CD8-positive, alpha-beta memory T cell (primary cell): Measurements from ENCODE around the gene TBC1D9B. TPM values are rescaled to one million over a fixed set of nuclear protein-coding genes. Genes with fewer than 3 reads are reported as not detected.
A peak's percentile ranks its signal among the peaks of the same experiment; 100 is the strongest.
"Not testable (repeated sequence)": the region's sequence is repeated elsewhere in the genome, so short reads cannot be mapped to it uniquely, and the experiment has no call there.

Experiments used
- CTCF ChIA-PET: fragments of 350-600 bp; sonication (Branson Sonifier 250); formaldehyde crosslinking; loops from one replicate; lab custom pipeline; 2021; ENCODE audit warnings: antibody characterized with exemption; lab: Charles Lee
- POLR2A ChIA-PET: fragments of 350-600 bp; sonication (Branson Sonifier 250); formaldehyde crosslinking; loops from one replicate; lab custom pipeline; 2021; ENCODE audit warnings: antibody characterized with exemption; lab: Charles Lee
- DNase-seq, 5 donors: peaks; one replicate each; pipeline versions ENCODE4 v3.0.0 to v3.0.0-alpha.2; 2020 to 2022; ENCODE audit warnings: mixed read lengths in 1 of 5
- H3K27ac ChIP-seq: one replicate; pipeline ENCODE4 v1.7.0; 2013; ENCODE audit warnings: low read depth, mild to moderate bottlenecking, low read length, moderate library complexity
- H3K27me3 ChIP-seq: 2 replicates; pipeline ENCODE4 v1.7.0; 2013; ENCODE audit warnings: low read length, mild to moderate bottlenecking; ENCODE audit not compliant: insufficient read depth, poor library complexity, severe bottlenecking
- H3K36me3 ChIP-seq: 2 replicates; pipeline ENCODE4 v1.7.0; 2013; ENCODE audit warnings: mild to moderate bottlenecking, low read length, moderate library complexity; ENCODE audit not compliant: insufficient read depth
- H3K4me1 ChIP-seq: 2 replicates; pipeline ENCODE4 v1.7.0; 2013; ENCODE audit warnings: mild to moderate bottlenecking, low read length, moderate library complexity; ENCODE audit not compliant: insufficient read depth
- H3K4me3 ChIP-seq: 2 replicates; pipeline ENCODE4 v1.7.0; 2013; ENCODE audit warnings: mild to moderate bottlenecking, low read length
- H3K9me3 ChIP-seq: 2 replicates; pipeline ENCODE4 v1.7.0; 2013; ENCODE audit warnings: mild to moderate bottlenecking, low read length
- H3K27ac Mint-ChIP-seq, 8 donors: one replicate each; pipeline ENCODE4 v1.8.0; 2020 to 2021; ENCODE audit warnings: mixed read lengths in 8 of 8, mild to moderate bottlenecking in 6 of 8, inconsistent platforms in 3 of 8, moderate library complexity in 3 of 8
- H3K27me3 Mint-ChIP-seq, 2 donors: one replicate each; pipeline ENCODE4 v1.8.0; 2020 to 2021; ENCODE audit warnings: mixed read lengths in 2 of 2, mild to moderate bottlenecking in 1 of 2, moderate library complexity in 1 of 2
- H3K36me3 Mint-ChIP-seq, 3 donors: one replicate each; pipeline ENCODE4 v1.8.0; 2020 to 2021; ENCODE audit warnings: mixed read lengths in 3 of 3, inconsistent platforms in 1 of 3, mild to moderate bottlenecking in 1 of 3
- H3K4me1 Mint-ChIP-seq, 3 donors: one replicate each; pipeline ENCODE4 v1.8.0; 2020 to 2021; ENCODE audit warnings: mixed read lengths in 3 of 3, inconsistent platforms in 1 of 3, mild to moderate bottlenecking in 1 of 3
- H3K4me3 Mint-ChIP-seq, 7 donors: one replicate each; pipeline ENCODE4 v1.8.0; 2020 to 2021; ENCODE audit warnings: mixed read lengths in 7 of 7, mild to moderate bottlenecking in 6 of 7, moderate library complexity in 4 of 7, inconsistent platforms in 2 of 7
- H3K9me3 Mint-ChIP-seq, 5 donors: one replicate each; pipeline ENCODE4 v1.8.0; 2020 to 2022; ENCODE audit warnings: mixed read lengths in 5 of 5, mild to moderate bottlenecking in 3 of 5, moderate library complexity in 2 of 5, inconsistent platforms in 1 of 5
- polyA plus RNA-seq: library from polyadenylated mRNA; unstranded; fragments of 300-500 nt; fragmentation: Illumina TruSeq; gene quantifications from one replicate; pipeline ENCODE4 v1.2.3, GENCODE V29; 2021
- total RNA-seq, 2 experiments: library from RNA; stranded (reverse); gene quantifications; one replicate each; pipeline ENCODE4 v1.2.3, GENCODE V29; 2021

TBC1D9B gene
- total and polyA plus RNA-seq, 3 experiments from 2014 or later = 43.9 to 74.8 (median 73.7) TPM

DNA sequence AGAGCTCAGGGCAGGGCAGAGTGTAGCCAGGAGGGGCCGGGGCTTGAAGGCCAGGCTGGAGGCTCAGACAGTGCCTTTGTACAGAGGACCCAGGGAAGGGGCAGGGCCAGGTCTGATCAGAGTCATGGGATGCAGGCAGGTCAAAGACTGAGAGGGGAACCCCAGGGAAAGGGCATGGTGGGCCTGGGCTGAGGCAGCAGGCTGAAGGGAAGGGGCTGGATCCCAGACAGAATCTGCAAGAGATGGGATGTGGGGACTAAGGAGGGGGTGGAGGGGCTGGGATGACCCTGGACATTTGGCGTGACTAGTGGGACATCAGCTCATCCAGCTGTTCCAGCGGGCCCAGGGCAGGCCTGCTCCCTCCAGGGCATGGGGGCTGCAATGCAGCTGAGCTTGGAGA, 33.6 kb downstream of the TBC1D9B start:
- H3K27ac Mint-ChIP-seq = no peak overlapping the region
- CTCF ChIA-PET = no interaction called here

GRCh38 chr5:179873588-179874110, 34.0 kb downstream of the TBC1D9B start:
- no peaks in the 10 kb centered on the region for H3K27me3 ChIP-seq
- H3K4me1 Mint-ChIP-seq = no peaks in the 10 kb centered on the region
- H3K9me3 ChIP-seq = no peaks in the 10 kb centered on the region
- H3K27ac Mint-ChIP-seq = no peak overlapping the region
- H3K27me3 Mint-ChIP-seq = no peaks in the 10 kb centered on the region
- ChIA-PET CTCF (no interaction called here), POLR2A (no interaction called here)
- H3K9me3 Mint-ChIP-seq = no peaks in the 10 kb centered on the region
- H3K36me3 ChIP-seq = peaks cover 3% of the 10 kb centered on the region
- no peak overlapping the region for H3K27ac ChIP-seq
- no peak for DNase-seq
- no peaks in the 10 kb centered on the region for H3K4me1 ChIP-seq
- H3K36me3 Mint-ChIP-seq = peaks cover 7 to 75% (median 7%) of the 10 kb centered on the region in 3 donors
- no peak overlapping the region for H3K4me3 ChIP-seq
- no peak overlapping the region for H3K4me3 Mint-ChIP-seq

More for the DNA sequence above, 33.6 kb downstream of the TBC1D9B start:
- no peaks in the 10 kb centered on the region for H3K4me1 Mint-ChIP-seq
- Histone ChIP-seq H3K9me3 (no peaks in the 10 kb centered on the region), H3K4me3 (no peak overlapping the region), H3K36me3 (peaks cover 3% of the 10 kb centered on the region), H3K27ac (no peak overlapping the region), H3K27me3 (no peaks in the 10 kb centered on the region), H3K4me1 (no peaks in the 10 kb centered on the region)
- no peak overlapping the region for H3K4me3 Mint-ChIP-seq
- peaks cover 7 to 76% (median 7%) of the 10 kb centered on the region in 3 donors for H3K36me3 Mint-ChIP-seq
- no peaks in the 10 kb centered on the region for H3K27me3 Mint-ChIP-seq
- POLR2A ChIA-PET = no interaction called here
- no peaks in the 10 kb centered on the region for H3K9me3 Mint-ChIP-seq
- no peak for DNase-seq

- no peaks in the 10 kb centered on the region for H3K27me3 ChIP-seq
- Mint-ChIP-seq H3K9me3 (no peaks in the 10 kb centered on the region), H3K36me3 (peaks cover 7 to 73% (median 7%) of the 10 kb centered on the region in 3 donors), H3K4me1 (no peaks in the 10 kb centered on the region), H3K27me3 (no peaks in the 10 kb centered on the region), H3K27ac (peak overlapping the region in 1 of 8 donors; percentile 93), H3K4me3 (no peak overlapping the region)
- H3K36me3 ChIP-seq = peaks cover 3% of the 10 kb centered on the region
- POLR2A ChIA-PET = no interaction called here
- H3K4me1 ChIP-seq = no peaks in the 10 kb centered on the region
- DNase-seq = no peak
- no peak overlapping the region for H3K4me3 ChIP-seq
- no peak overlapping the region for H3K27ac ChIP-seq
- H3K9me3 ChIP-seq = no peaks in the 10 kb centered on the region
- CTCF ChIA-PET = no interaction called here
These were observed 34.7 kb downstream of the TBC1D9B start for GRCh38 chr5:179872828-179873575.

GRCh38 chr5:179872055-179872827, 35.5 kb downstream of the TBC1D9B start:
- H3K4me3 Mint-ChIP-seq = no peak overlapping the region
- no peaks in the 10 kb centered on the region for H3K4me1 ChIP-seq
- no peaks in the 10 kb centered on the region for H3K27me3 ChIP-seq
- no peaks in the 10 kb centered on the region for H3K9me3 Mint-ChIP-seq
- H3K36me3 ChIP-seq = peaks cover 3% of the 10 kb centered on the region
- peak overlapping the region in 1 of 8 donors; percentile 93 for H3K27ac Mint-ChIP-seq
- H3K27ac ChIP-seq = no peak overlapping the region
- H3K36me3 Mint-ChIP-seq = peaks cover 4 to 73% (median 7%) of the 10 kb centered on the region in 3 donors
- no peak for DNase-seq
- no peaks in the 10 kb centered on the region for H3K4me1 Mint-ChIP-seq
- no peaks in the 10 kb centered on the region for H3K9me3 ChIP-seq
- no peaks in the 10 kb centered on the region for H3K27me3 Mint-ChIP-seq
- ChIA-PET CTCF (no interaction called here), POLR2A (no interaction called here)
- no peak overlapping the region for H3K4me3 ChIP-seq

DNA sequence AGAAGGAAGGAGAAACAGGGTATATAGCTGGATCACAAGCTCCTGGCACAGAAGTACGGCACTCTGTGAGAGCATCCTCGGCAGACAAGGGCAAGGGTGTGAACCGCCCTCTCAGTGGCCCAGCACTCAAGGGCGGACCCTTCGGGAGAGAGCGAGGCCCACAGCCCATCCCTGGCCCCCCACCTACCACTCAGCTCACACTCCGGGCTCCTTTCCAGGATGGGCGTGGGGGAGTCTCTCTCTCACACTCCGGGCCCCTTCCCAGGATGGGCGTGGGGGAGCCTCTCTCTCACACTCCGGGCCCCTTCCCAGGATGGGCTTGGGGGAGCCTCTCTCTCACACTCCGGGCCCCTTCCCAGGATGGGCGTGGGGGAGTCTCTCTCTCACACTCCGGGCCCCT, 36.2 kb downstream of the TBC1D9B start:
- Mint-ChIP-seq H3K27ac (peak overlapping the region in 1 of 8 donors; percentile 60), H3K36me3 (peaks cover 4 to 76% (median 7%) of the 10 kb centered on the region in 3 donors)
- H3K4me1 ChIP-seq, H3K9me3 ChIP-seq, H3K4me3 Mint-ChIP-seq, H3K9me3 Mint-ChIP-seq, POLR2A ChIA-PET, H3K27me3 Mint-ChIP-seq, H3K27me3 ChIP-seq, H3K36me3 ChIP-seq, H3K4me1 Mint-ChIP-seq, DNase-seq, CTCF ChIA-PET, H3K4me3 ChIP-seq, H3K27ac ChIP-seq: not testable (repeated sequence)

- Mint-ChIP-seq H3K4me3 (no peak overlapping the region), H3K36me3 (peaks cover 4 to 71% (median 5%) of the 10 kb centered on the region in 3 donors), H3K9me3 (no peaks in the 10 kb centered on the region), H3K4me1 (no peaks in the 10 kb centered on the region), H3K27me3 (no peaks in the 10 kb centered on the region), H3K27ac (peak overlapping the region in 2 of 8 donors; percentile 60 to 85)
- Histone ChIP-seq H3K27ac (no peak overlapping the region), H3K4me1 (no peaks in the 10 kb centered on the region), H3K36me3 (peaks cover 3% of the 10 kb centered on the region), H3K4me3 (no peak overlapping the region), H3K9me3 (no peaks in the 10 kb centered on the region), H3K27me3 (no peaks in the 10 kb centered on the region)
- POLR2A ChIA-PET = no interaction called here
- CTCF ChIA-PET = no interaction called here
- DNase-seq = no peak
These were observed 36.7 kb downstream of the TBC1D9B start for GRCh38 chr5:179870952-179871351.

GRCh38 chr5:179870403-179870903, 37.2 kb downstream of the TBC1D9B start:
- CTCF ChIA-PET = no interaction called here
- Mint-ChIP-seq H3K4me1 (no peaks in the 10 kb centered on the region), H3K9me3 (no peaks in the 10 kb centered on the region), H3K27me3 (no peaks in the 10 kb centered on the region), H3K4me3 (no peak overlapping the region), H3K36me3 (peaks cover 4 to 69% (median 5%) of the 10 kb centered on the region in 3 donors), H3K27ac (peak overlapping the region in 2 of 8 donors; percentile 74 to 85)
- Histone ChIP-seq H3K4me3 (no peak overlapping the region), H3K4me1 (no peaks in the 10 kb centered on the region), H3K27me3 (no peaks in the 10 kb centered on the region), H3K36me3 (peaks cover 3% of the 10 kb centered on the region), H3K27ac (no peak overlapping the region), H3K9me3 (no peaks in the 10 kb centered on the region)
- DNase-seq = no peak
- POLR2A ChIA-PET = no interaction called here
